DND-41 (cell line): Measurements from ENCODE around the gene ADCY2.

Source experiments
- CTCF ChIP-seq: IDR thresholded peaks from 2 replicates; pipeline ENCODE4 v1.5.1; 2012; ENCODE audit warnings: borderline replicate concordance, low read length, moderate library complexity, mild to moderate bottlenecking; ENCODE audit not compliant: poor library complexity, severe bottlenecking; ENCODE audit errors: extremely low read depth
- EZH2 ChIP-seq: IDR thresholded peaks from 3 replicates; pipeline ENCODE4 v1.6.1; 2012; ENCODE audit warnings: borderline replicate concordance, low read depth, mild to moderate bottlenecking, moderate library complexity, low read length, inconsistent platforms; ENCODE audit not compliant: severe bottlenecking

DNA sequence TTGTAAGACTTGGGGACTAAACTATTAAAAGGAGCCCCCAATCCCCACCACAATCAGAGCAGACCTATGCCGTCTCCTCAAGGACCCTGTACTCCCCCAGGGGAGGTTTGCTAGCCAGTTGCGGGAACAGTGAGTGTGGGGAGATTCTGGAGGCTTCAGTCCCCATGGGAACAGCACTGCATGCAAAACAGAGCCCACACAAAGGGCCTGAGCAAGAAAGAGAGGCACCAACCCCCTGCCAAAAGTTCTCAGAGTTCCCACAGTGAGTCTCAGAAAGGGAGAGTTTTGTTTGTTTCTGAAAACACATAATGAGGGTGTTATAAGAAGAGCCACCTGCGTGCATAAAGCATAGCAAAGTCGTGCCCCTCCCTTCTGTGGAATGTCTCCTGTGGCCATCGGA lies 398.4 kb downstream of the ADCY2 start:
- TF ChIP-seq CTCF (no peak), EZH2 (no peak)
